Measurements from ENCODE around the gene JPH4.

- no peak for TF ChIP-seq CTCF (optimal IDR thresholded peaks at IDR 0.05 in 1 of 3, IDR thresholded peaks at IDR 0.05 in 1 of 3, conservative IDR thresholded peaks at IDR 0.05 in 1 of 3; ENCODE audit: extremely low read depth in 1 of 3, insufficient read depth in 2 of 3, low read length in 3 of 3)
- TF ChIP-seq EZH2 (IDR thresholded peaks at IDR 0.05; ENCODE audit: low read length), result no peak
These were observed 739 bp downstream of the JPH4 start for GRCh38 chr14:23577710-23578392.

Data from keratinocyte (primary cell).